ENCODE data around the gene SGMS1. TPM values are rescaled to one million over a fixed set of nuclear protein-coding genes. Genes with fewer than 3 reads are reported as not detected.
A peak's percentile ranks its signal among the peaks of the same experiment; 100 is the strongest.
"Not testable (repeated sequence)": the region's sequence is repeated elsewhere in the genome, so short reads cannot be mapped to it uniquely, and the experiment has no call there.

SGMS1 gene
- polyA plus RNA-seq, 1 donor (not counting 4 experiments of a cell fraction or from before 2014, with no cell fraction given) = 18.3 TPM

DNA sequence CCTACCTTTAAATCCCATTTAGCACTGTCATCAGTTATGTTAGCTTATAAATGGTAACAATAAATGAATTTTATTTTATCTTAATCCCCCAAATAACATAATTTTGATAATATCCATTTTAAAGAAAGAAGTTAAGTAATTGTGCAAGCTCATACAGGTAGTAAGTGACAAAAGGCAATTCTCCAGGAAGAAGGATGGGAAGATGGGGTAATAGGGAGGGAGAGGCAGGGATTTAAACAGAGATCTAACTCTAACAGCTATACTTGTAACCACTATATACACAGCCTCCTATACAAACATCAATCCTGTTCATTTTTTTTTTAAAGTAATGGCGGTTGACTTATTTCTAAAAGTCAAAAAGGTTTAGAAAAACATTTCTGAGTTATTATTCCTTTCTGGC lies 119.4 kb downstream of the SGMS1 start:
- TF ChIP-seq CTCF (optimal IDR thresholded peaks at IDR 0.05 in 1 of 3, IDR thresholded peaks at IDR 0.05 in 1 of 3, conservative IDR thresholded peaks at IDR 0.05 in 1 of 3; ENCODE audit: extremely low read depth in 1 of 3, insufficient read depth in 2 of 3, low read length in 3 of 3) = no peak
- TF ChIP-seq EZH2 (IDR thresholded peaks at IDR 0.05; ENCODE audit: low read length) = no peak
- FAIRE-seq = no peak
- H3K4me2 ChIP-seq (ENCODE audit: control insufficient read depth, extremely low read depth, insufficient read depth, low read depth, low read length) = peak overlapping the region; percentile 86
- H3K27me3 ChIP-seq (ENCODE audit: control insufficient read depth, extremely low read depth, insufficient read depth, low read length) = no peaks in the 10 kb centered on the region
- H2AFZ ChIP-seq (ENCODE audit: control insufficient read depth, low read length) = no peak overlapping the region
- H3K9ac ChIP-seq (ENCODE audit: control insufficient read depth, extremely low read depth, insufficient read depth, low read length) = peak overlapping the region; percentile 25
- dilution Hi-C loops (cut with MboI; ENCODE audit: extremely low pct_ligation_motif_present, low sequenced_read_pairs) = no loop called here
- H3K9me1 ChIP-seq (ENCODE audit: control insufficient read depth, extremely low read depth, insufficient read depth, low read length) = no peaks in the 10 kb centered on the region
- peaks cover 27% of the 10 kb centered on the region for H3K4me1 ChIP-seq (ENCODE audit: control insufficient read depth, extremely low read depth, insufficient read depth, low read length)
- no peaks in the 10 kb centered on the region for H3K36me3 ChIP-seq (ENCODE audit: control insufficient read depth in 2 of 2, extremely low read depth in 1 of 2, insufficient read depth in 2 of 2, low read length in 2 of 2)
- no peaks in the 10 kb centered on the region for H4K20me1 ChIP-seq (ENCODE audit: control insufficient read depth, extremely low read depth, insufficient read depth, low read length)
- no peak for DNase-seq (ENCODE audit: low read depth, low spot score)
- no peaks in the 10 kb centered on the region for H3K79me2 ChIP-seq (ENCODE audit: control insufficient read depth, insufficient read depth, low read length)
- H3K9me3 ChIP-seq (ENCODE audit: control insufficient read depth, low read depth, low read length) = no peaks in the 10 kb centered on the region
- H3K27ac ChIP-seq (ENCODE audit: control insufficient read depth, insufficient read depth, low read length) = peak overlapping the region; percentile 90
- no peak overlapping the region for H3K4me3 ChIP-seq (ENCODE audit: control insufficient read depth in 2 of 3, extremely low read depth in 1 of 3, insufficient read depth in 2 of 3, low read depth in 1 of 3, low read length in 3 of 3)

DNA sequence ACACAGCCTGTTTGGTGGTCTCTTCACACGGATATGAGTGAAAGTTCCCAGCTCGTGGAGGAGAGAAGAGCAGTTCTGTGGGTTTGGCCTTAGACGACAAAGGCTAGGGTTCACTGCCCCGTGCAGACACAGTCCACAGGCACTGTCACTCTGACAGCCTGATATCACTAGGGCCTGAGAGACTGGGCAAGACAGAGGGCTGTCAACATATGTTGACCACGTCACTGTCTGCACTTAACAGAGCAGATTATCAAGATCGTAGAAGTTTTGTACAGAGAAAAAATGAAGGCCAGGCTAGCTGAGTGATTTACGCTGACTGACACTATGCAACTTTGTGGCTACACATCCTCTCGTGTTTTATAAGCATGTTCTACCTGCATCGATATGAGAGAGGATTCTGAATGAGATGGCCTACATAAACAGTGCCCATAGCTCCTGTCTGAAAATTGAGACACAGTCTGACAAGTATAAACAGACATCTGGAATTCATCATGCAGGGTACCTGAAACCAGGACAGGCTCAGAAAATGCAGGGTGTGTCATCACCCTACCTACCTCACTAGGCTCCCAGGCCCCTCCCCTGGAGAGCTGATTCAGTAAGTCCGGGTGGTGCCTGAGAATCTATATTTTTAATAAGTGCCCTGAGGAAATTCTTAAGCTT lies 120.0 kb downstream of the SGMS1 start:
- Histone ChIP-seq H3K4me2 (ENCODE audit: control insufficient read depth, extremely low read depth, insufficient read depth, low read depth, low read length) (peak overlapping the region; percentile 86), H3K4me3 (ENCODE audit: control insufficient read depth in 2 of 3, extremely low read depth in 1 of 3, insufficient read depth in 2 of 3, low read depth in 1 of 3, low read length in 3 of 3) (peak overlapping the region in 1 of 3 experiments; percentile 15), H3K9me3 (ENCODE audit: control insufficient read depth, low read depth, low read length) (no peaks in the 10 kb centered on the region), H2AFZ (ENCODE audit: control insufficient read depth, low read length) (peak overlapping the region; percentile 55), H4K20me1 (ENCODE audit: control insufficient read depth, extremely low read depth, insufficient read depth, low read length) (no peaks in the 10 kb centered on the region), H3K4me1 (ENCODE audit: control insufficient read depth, extremely low read depth, insufficient read depth, low read length) (peaks cover 27% of the 10 kb centered on the region), H3K9me1 (ENCODE audit: control insufficient read depth, extremely low read depth, insufficient read depth, low read length) (no peaks in the 10 kb centered on the region), H3K79me2 (ENCODE audit: control insufficient read depth, insufficient read depth, low read length) (no peaks in the 10 kb centered on the region), H3K36me3 (ENCODE audit: control insufficient read depth in 2 of 2, extremely low read depth in 1 of 2, insufficient read depth in 2 of 2, low read length in 2 of 2) (no peaks in the 10 kb centered on the region), H3K27ac (ENCODE audit: control insufficient read depth, insufficient read depth, low read length) (peak overlapping the region; percentile 90), H3K27me3 (ENCODE audit: control insufficient read depth, extremely low read depth, insufficient read depth, low read length) (no peaks in the 10 kb centered on the region), H3K9ac (ENCODE audit: control insufficient read depth, extremely low read depth, insufficient read depth, low read length) (peak overlapping the region; percentile 64)
- peak; percentile 90 for FAIRE-seq
- DNase-seq (ENCODE audit: low read depth, low spot score) = peak; percentile 62
- no peak for TF ChIP-seq CTCF (optimal IDR thresholded peaks at IDR 0.05 in 1 of 3, IDR thresholded peaks at IDR 0.05 in 1 of 3, conservative IDR thresholded peaks at IDR 0.05 in 1 of 3; ENCODE audit: extremely low read depth in 1 of 3, insufficient read depth in 2 of 3, low read length in 3 of 3)
- TF ChIP-seq EZH2 (IDR thresholded peaks at IDR 0.05; ENCODE audit: low read length) = no peak
- dilution Hi-C loops (cut with MboI; ENCODE audit: extremely low pct_ligation_motif_present, low sequenced_read_pairs) = no loop called here

- peak overlapping the region; percentile 90 for H3K27ac ChIP-seq (ENCODE audit: control insufficient read depth, insufficient read depth, low read length)
- H3K9me3 ChIP-seq (ENCODE audit: control insufficient read depth, low read depth, low read length); H3K79me2 ChIP-seq (ENCODE audit: control insufficient read depth, insufficient read depth, low read length); H4K20me1 ChIP-seq (ENCODE audit: control insufficient read depth, extremely low read depth, insufficient read depth, low read length); H2AFZ ChIP-seq (ENCODE audit: control insufficient read depth, low read length); H3K9me1 ChIP-seq (ENCODE audit: control insufficient read depth, extremely low read depth, insufficient read depth, low read length); H3K9ac ChIP-seq (ENCODE audit: control insufficient read depth, extremely low read depth, insufficient read depth, low read length); H3K4me3 ChIP-seq (ENCODE audit: control insufficient read depth in 2 of 3, extremely low read depth in 1 of 3, insufficient read depth in 2 of 3, low read depth in 1 of 3, low read length in 3 of 3); H3K36me3 ChIP-seq (ENCODE audit: control insufficient read depth in 2 of 2, extremely low read depth in 1 of 2, insufficient read depth in 2 of 2, low read length in 2 of 2); H3K4me2 ChIP-seq (ENCODE audit: control insufficient read depth, extremely low read depth, insufficient read depth, low read depth, low read length); DNase-seq (ENCODE audit: low read depth, low spot score); FAIRE-seq; H3K27me3 ChIP-seq (ENCODE audit: control insufficient read depth, extremely low read depth, insufficient read depth, low read length); dilution Hi-C loops (cut with MboI; ENCODE audit: extremely low pct_ligation_motif_present, low sequenced_read_pairs): not testable (repeated sequence)
- peaks cover 27% of the 10 kb centered on the region for H3K4me1 ChIP-seq (ENCODE audit: control insufficient read depth, extremely low read depth, insufficient read depth, low read length)
These were observed 120.6 kb downstream of the SGMS1 start for GRCh38 chr10:50503156-50503555.
